Neural cell (in vitro differentiated cells): ENCODE data around the gene PLA2G4F. TPM values are rescaled to one million over a fixed set of nuclear protein-coding genes. Genes with fewer than 3 reads are reported as not detected.

Source experiments
- H2AFZ ChIP-seq: fragments of 200-600, 300-800 bp; sonication (generic), shearing (Covaris generic); 2 replicates; pipeline ENCODE4 v1.6.0; 2014; ENCODE audit warnings: low read depth, mild to moderate bottlenecking, antibody characterized with exemption, low read length, moderate library complexity
- H3F3A ChIP-seq: fragments of 200-600 bp; shearing (Covaris generic); 2 replicates; pipeline ENCODE4 v1.6.1; 2016; ENCODE audit warnings: mild to moderate bottlenecking, moderate library complexity, mixed read lengths, antibody characterized with exemption, low read length; ENCODE audit not compliant: insufficient read depth, poor library complexity, severe bottlenecking
- H3K27ac ChIP-seq: fragments of 200-600, 300-800 bp; sonication (generic), shearing (Covaris generic); 2 replicates; pipeline ENCODE4 v1.5.1; 2014; ENCODE audit warnings: mild to moderate bottlenecking, low read length, moderate library complexity
- H3K27me3 ChIP-seq: fragments of 300-800, 200-600 bp; sonication (generic), shearing (Covaris generic); 2 replicates; pipeline ENCODE4 v1.6.0; 2014; ENCODE audit warnings: mild to moderate bottlenecking, low read depth, low read length, moderate library complexity; ENCODE audit not compliant: insufficient read depth
- H3K36me3 ChIP-seq: fragments of 300-800, 200-600 bp; sonication (generic), shearing (Covaris generic); 2 replicates; pipeline ENCODE4 v1.5.1; 2014; ENCODE audit warnings: mild to moderate bottlenecking, antibody characterized with exemption, low read length, moderate library complexity; ENCODE audit not compliant: insufficient read depth
- H3K4me2 ChIP-seq: fragments of 300-800, 200-600 bp; sonication (generic), shearing (Covaris generic); 2 replicates; pipeline ENCODE4 v1.6.0; 2014; ENCODE audit warnings: mild to moderate bottlenecking, low read length
- H3K4me3 ChIP-seq: fragments of 300-800, 200-600 bp; sonication (generic), shearing (Covaris generic); 2 replicates; pipeline ENCODE4 v1.5.1; 2014; ENCODE audit warnings: mild to moderate bottlenecking, low read length, moderate library complexity
- H3K79me2 ChIP-seq: fragments of 200-600 bp; shearing (Covaris generic); replicated peaks from 2 replicates; pipeline ENCODE4 v1.6.0; 2014; ENCODE audit warnings: mild to moderate bottlenecking, low read length, moderate library complexity; ENCODE audit not compliant: insufficient read depth
- H3K9ac ChIP-seq: fragments of 300-800, 200-600 bp; sonication (generic), shearing (Covaris generic); 2 replicates; pipeline ENCODE4 v1.6.1; 2016; ENCODE audit warnings: mild to moderate bottlenecking, low read length, mixed read lengths
- H3K9me2 ChIP-seq: fragments of 200-600 bp; shearing (Covaris generic); 2 replicates; pipeline ENCODE4 v1.6.1; 2016; ENCODE audit warnings: mild to moderate bottlenecking, low read length, mixed read lengths; ENCODE audit not compliant: insufficient read depth
- H3K9me3 ChIP-seq: fragments of 200-600, 300-800 bp; sonication (generic), shearing (Covaris generic); 2 replicates; pipeline ENCODE4 v1.6.1; 2016; ENCODE audit warnings: mild to moderate bottlenecking, mixed run types, low read length, moderate library complexity, mixed read lengths
- H4K20me1 ChIP-seq: fragments of 200-600 bp; shearing (Covaris generic); 2 replicates; pipeline ENCODE4 v1.6.1; 2016; ENCODE audit warnings: mild to moderate bottlenecking, mixed run types; ENCODE audit not compliant: insufficient read depth
- EP300 ChIP-seq: fragments of 450-650 bp; conservative IDR thresholded peaks from 2 replicates; pipeline ENCODE4 v1.6.1; 2014; ENCODE audit warnings: antibody characterized with exemption, mild to moderate bottlenecking, moderate library complexity; ENCODE audit not compliant: poor library complexity, severe bottlenecking
- EZH2 ChIP-seq: fragments of 200-600, 300-800 bp; shearing (Covaris generic), sonication (generic); IDR thresholded peaks from 2 replicates; pipeline ENCODE4 v1.6.1; 2014; ENCODE audit warnings: antibody characterized with exemption, low read length, borderline replicate concordance, mild to moderate bottlenecking; ENCODE audit not compliant: insufficient read depth, poor library complexity, severe bottlenecking
- MXI1 ChIP-seq: fragments of 450-650 bp; conservative IDR thresholded peaks from 2 replicates; pipeline ENCODE4 v1.6.1; 2014; ENCODE audit warnings: antibody characterized with exemption, mild to moderate bottlenecking; ENCODE audit not compliant: poor library complexity, severe bottlenecking
- POLR2AphosphoS5 ChIP-seq: IDR thresholded peaks from 2 replicates; pipeline ENCODE4 v1.6.1; 2012
- RAD21 ChIP-seq: fragments of 450-650 bp; conservative IDR thresholded peaks from 2 replicates; pipeline ENCODE4 v1.6.1; 2014; ENCODE audit warnings: antibody characterized with exemption, mild to moderate bottlenecking, moderate library complexity
- SMC3 ChIP-seq: fragments of 450-650 bp; conservative IDR thresholded peaks from 2 replicates; pipeline ENCODE4 v1.6.1; 2014; ENCODE audit warnings: antibody characterized with exemption, mild to moderate bottlenecking, moderate library complexity; ENCODE audit not compliant: poor library complexity
- TAF1 ChIP-seq: IDR thresholded peaks from 2 replicates; pipeline ENCODE4 v1.6.1; 2012; ENCODE audit warnings: low read depth
- polyA plus RNA-seq: library from polyadenylated mRNA; depleted of rRNA; stranded (reverse); fragments of >200 nt; gene quantifications from 2 replicates; pipeline ENCODE4 v1.2.3, GENCODE V29; 2014
- TF ChIP-seq, protein P1 (sequence below): IDR thresholded peaks from 2 replicates; pipeline ENCODE4 v1.6.1; 2012; ENCODE audit warnings: borderline replicate concordance
- TF ChIP-seq, protein P2 (sequence below): fragments of 450-650 bp; IDR thresholded peaks from 2 replicates; pipeline ENCODE4 v1.5.1; 2014; ENCODE audit warnings: antibody characterized with exemption, mild to moderate bottlenecking, moderate library complexity; ENCODE audit not compliant: poor library complexity, severe bottlenecking

PLA2G4F gene
- polyA plus RNA-seq, 1 donor from 2014 or later = not detected

DNA sequence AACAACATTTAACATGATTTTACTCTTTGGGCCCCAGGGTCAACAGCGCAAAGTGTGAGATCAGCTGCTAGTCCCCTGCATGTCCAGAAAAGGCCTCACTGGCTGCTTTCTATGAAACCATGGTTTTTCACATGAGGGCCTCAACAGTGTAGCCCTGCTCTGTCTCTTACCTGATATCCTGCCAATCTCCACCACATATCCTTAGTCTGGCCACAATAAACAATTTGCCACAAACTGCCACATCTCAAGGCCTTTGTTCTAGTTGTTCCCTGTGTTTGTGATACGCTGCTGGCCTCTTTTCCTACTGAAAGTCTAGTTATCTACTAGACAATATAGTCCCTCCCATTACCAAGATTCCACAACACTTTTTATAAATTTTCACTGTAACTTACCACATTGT is 33.9 kb upstream of the PLA2G4F start:
- Histone ChIP-seq H3K79me2 (peaks cover 2% of the 10 kb centered on the region), H3K4me2 (no peak overlapping the region), H3K36me3 (peaks cover 11% of the 10 kb centered on the region), H3K27ac (no peak overlapping the region), H2AFZ (no peak overlapping the region), H3K9ac (no peak overlapping the region), H3K9me3 (no peaks in the 10 kb centered on the region), H3K4me3 (no peak overlapping the region), H4K20me1 (no peaks in the 10 kb centered on the region), H3K27me3 (no peaks in the 10 kb centered on the region), H3F3A (no peaks in the 10 kb centered on the region), H3K9me2 (no peaks in the 10 kb centered on the region)
- TF ChIP-seq MXI1 (no peak), TAF1 (no peak), SMC3 (no peak)
- TF ChIP-seq, protein P1, sequence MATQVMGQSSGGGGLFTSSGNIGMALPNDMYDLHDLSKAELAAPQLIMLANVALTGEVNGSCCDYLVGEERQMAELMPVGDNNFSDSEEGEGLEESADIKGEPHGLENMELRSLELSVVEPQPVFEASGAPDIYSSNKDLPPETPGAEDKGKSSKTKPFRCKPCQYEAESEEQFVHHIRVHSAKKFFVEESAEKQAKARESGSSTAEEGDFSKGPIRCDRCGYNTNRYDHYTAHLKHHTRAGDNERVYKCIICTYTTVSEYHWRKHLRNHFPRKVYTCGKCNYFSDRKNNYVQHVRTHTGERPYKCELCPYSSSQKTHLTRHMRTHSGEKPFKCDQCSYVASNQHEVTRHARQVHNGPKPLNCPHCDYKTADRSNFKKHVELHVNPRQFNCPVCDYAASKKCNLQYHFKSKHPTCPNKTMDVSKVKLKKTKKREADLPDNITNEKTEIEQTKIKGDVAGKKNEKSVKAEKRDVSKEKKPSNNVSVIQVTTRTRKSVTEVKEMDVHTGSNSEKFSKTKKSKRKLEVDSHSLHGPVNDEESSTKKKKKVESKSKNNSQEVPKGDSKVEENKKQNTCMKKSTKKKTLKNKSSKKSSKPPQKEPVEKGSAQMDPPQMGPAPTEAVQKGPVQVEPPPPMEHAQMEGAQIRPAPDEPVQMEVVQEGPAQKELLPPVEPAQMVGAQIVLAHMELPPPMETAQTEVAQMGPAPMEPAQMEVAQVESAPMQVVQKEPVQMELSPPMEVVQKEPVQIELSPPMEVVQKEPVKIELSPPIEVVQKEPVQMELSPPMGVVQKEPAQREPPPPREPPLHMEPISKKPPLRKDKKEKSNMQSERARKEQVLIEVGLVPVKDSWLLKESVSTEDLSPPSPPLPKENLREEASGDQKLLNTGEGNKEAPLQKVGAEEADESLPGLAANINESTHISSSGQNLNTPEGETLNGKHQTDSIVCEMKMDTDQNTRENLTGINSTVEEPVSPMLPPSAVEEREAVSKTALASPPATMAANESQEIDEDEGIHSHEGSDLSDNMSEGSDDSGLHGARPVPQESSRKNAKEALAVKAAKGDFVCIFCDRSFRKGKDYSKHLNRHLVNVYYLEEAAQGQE = no peak

DNA sequence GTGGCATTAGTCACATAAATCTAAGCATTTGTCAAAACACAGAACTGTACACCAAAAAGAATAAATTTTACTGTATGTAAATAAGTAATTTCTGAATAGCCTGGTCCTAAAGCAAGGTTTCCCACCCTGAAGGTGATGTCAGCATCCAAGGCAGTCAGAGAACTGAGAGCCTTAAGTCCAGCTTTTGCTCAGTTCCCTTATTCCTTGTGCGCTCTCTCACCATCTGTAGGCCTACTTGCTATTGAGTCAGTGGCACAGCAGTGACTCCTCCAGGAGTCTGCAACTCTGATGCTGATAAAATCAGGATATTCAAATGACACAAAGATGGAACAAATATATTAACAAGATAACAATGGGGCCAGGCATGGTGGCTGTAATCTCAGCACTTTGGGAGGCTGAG is 29.4 kb upstream of the PLA2G4F start:
- H3K36me3 ChIP-seq = peaks cover 19% of the 10 kb centered on the region
- no peaks in the 10 kb centered on the region for H3K9me3 ChIP-seq
- H3K9ac ChIP-seq = no peak overlapping the region
- no peak overlapping the region for H2AFZ ChIP-seq
- TF ChIP-seq RAD21 = no peak
- no peak for TF ChIP-seq TAF1
- no peak for TF ChIP-seq POLR2AphosphoS5
- TF ChIP-seq, protein P2, sequence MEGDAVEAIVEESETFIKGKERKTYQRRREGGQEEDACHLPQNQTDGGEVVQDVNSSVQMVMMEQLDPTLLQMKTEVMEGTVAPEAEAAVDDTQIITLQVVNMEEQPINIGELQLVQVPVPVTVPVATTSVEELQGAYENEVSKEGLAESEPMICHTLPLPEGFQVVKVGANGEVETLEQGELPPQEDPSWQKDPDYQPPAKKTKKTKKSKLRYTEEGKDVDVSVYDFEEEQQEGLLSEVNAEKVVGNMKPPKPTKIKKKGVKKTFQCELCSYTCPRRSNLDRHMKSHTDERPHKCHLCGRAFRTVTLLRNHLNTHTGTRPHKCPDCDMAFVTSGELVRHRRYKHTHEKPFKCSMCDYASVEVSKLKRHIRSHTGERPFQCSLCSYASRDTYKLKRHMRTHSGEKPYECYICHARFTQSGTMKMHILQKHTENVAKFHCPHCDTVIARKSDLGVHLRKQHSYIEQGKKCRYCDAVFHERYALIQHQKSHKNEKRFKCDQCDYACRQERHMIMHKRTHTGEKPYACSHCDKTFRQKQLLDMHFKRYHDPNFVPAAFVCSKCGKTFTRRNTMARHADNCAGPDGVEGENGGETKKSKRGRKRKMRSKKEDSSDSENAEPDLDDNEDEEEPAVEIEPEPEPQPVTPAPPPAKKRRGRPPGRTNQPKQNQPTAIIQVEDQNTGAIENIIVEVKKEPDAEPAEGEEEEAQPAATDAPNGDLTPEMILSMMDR = no peak
- TF ChIP-seq MXI1 = no peak
- no peak for TF ChIP-seq EP300
- TF ChIP-seq, protein P1 = no peak
- no peak for TF ChIP-seq EZH2
- no peak for TF ChIP-seq SMC3
- no peak overlapping the region for H3K4me2 ChIP-seq
- H3K27me3 ChIP-seq = no peaks in the 10 kb centered on the region
- no peak overlapping the region for H3K4me3 ChIP-seq
- no peak overlapping the region for H3K27ac ChIP-seq
- H3K9me2 ChIP-seq = no peaks in the 10 kb centered on the region
- H4K20me1 ChIP-seq = no peaks in the 10 kb centered on the region
- H3F3A ChIP-seq = no peaks in the 10 kb centered on the region
- H3K79me2 ChIP-seq = no peaks in the 10 kb centered on the region
